ENCODE results near the gene FLNC.

DNA sequence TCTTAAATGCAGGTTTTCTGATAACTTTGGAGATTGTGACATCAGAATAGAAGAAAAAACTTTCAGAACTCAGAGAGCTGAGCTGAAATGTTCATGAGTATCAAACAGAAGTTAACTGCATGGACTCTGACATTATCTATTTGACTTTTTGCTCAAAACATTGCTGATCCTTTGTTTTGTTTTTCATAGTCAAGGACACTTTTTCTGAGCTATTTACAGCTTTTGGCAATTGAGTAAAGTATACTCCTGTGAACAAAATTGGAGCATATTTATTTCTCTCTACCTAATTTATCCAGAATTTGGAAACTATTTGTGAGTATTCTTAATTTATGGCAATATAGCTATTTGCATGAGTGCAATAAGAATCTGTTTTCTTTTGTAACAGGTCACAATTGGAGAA lies 69.2 kb downstream of the FLNC start:
- TF ChIP-seq, protein P1, sequence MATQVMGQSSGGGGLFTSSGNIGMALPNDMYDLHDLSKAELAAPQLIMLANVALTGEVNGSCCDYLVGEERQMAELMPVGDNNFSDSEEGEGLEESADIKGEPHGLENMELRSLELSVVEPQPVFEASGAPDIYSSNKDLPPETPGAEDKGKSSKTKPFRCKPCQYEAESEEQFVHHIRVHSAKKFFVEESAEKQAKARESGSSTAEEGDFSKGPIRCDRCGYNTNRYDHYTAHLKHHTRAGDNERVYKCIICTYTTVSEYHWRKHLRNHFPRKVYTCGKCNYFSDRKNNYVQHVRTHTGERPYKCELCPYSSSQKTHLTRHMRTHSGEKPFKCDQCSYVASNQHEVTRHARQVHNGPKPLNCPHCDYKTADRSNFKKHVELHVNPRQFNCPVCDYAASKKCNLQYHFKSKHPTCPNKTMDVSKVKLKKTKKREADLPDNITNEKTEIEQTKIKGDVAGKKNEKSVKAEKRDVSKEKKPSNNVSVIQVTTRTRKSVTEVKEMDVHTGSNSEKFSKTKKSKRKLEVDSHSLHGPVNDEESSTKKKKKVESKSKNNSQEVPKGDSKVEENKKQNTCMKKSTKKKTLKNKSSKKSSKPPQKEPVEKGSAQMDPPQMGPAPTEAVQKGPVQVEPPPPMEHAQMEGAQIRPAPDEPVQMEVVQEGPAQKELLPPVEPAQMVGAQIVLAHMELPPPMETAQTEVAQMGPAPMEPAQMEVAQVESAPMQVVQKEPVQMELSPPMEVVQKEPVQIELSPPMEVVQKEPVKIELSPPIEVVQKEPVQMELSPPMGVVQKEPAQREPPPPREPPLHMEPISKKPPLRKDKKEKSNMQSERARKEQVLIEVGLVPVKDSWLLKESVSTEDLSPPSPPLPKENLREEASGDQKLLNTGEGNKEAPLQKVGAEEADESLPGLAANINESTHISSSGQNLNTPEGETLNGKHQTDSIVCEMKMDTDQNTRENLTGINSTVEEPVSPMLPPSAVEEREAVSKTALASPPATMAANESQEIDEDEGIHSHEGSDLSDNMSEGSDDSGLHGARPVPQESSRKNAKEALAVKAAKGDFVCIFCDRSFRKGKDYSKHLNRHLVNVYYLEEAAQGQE (IDR thresholded peaks at IDR 0.05; ENCODE audit: insufficient read depth in 1 of 2, low read depth in 2 of 2, low read length in 1 of 2): no peak
- TF ChIP-seq, protein P2, sequence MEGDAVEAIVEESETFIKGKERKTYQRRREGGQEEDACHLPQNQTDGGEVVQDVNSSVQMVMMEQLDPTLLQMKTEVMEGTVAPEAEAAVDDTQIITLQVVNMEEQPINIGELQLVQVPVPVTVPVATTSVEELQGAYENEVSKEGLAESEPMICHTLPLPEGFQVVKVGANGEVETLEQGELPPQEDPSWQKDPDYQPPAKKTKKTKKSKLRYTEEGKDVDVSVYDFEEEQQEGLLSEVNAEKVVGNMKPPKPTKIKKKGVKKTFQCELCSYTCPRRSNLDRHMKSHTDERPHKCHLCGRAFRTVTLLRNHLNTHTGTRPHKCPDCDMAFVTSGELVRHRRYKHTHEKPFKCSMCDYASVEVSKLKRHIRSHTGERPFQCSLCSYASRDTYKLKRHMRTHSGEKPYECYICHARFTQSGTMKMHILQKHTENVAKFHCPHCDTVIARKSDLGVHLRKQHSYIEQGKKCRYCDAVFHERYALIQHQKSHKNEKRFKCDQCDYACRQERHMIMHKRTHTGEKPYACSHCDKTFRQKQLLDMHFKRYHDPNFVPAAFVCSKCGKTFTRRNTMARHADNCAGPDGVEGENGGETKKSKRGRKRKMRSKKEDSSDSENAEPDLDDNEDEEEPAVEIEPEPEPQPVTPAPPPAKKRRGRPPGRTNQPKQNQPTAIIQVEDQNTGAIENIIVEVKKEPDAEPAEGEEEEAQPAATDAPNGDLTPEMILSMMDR (IDR thresholded peaks at IDR 0.05): no peak
